ENCODE measurements around the gene AMIGO1. TPM values are rescaled to one million over a fixed set of nuclear protein-coding genes. Genes with fewer than 3 reads are reported as not detected.

Gene AMIGO1
- total and polyA plus RNA-seq, 2 of the 8 experiments (the other 6 are each of a cell fraction or from before 2014, with no cell fraction given), result 1.5 to 2.7 TPM

DNA sequence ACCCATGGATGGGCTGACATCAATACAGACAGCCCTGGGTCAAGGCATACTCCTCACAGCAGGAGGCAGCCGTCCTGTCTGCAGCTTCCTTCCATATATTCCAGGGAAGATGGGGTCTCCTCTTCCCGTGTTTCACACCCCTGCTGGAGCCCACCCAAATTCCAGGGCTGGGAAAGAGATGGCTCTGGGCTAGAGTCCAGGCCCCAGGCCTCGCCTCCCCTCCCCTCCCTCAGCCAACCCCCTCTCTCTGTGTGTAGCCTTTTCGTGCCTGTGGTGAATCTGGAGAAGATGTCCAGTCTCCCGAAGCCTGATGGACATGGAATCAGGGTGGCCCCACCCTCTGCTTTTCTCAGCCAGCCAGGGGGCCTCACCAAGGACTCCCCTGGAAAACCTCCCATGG is 22.3 kb downstream of the AMIGO1 start (continued):
- TF ChIP-seq, protein P1, sequence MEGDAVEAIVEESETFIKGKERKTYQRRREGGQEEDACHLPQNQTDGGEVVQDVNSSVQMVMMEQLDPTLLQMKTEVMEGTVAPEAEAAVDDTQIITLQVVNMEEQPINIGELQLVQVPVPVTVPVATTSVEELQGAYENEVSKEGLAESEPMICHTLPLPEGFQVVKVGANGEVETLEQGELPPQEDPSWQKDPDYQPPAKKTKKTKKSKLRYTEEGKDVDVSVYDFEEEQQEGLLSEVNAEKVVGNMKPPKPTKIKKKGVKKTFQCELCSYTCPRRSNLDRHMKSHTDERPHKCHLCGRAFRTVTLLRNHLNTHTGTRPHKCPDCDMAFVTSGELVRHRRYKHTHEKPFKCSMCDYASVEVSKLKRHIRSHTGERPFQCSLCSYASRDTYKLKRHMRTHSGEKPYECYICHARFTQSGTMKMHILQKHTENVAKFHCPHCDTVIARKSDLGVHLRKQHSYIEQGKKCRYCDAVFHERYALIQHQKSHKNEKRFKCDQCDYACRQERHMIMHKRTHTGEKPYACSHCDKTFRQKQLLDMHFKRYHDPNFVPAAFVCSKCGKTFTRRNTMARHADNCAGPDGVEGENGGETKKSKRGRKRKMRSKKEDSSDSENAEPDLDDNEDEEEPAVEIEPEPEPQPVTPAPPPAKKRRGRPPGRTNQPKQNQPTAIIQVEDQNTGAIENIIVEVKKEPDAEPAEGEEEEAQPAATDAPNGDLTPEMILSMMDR (IDR thresholded peaks at IDR 0.05; ENCODE audit: control extremely low read depth in 1 of 3, insufficient read depth in 1 of 3, low read depth in 1 of 3, low read length in 3 of 3), result no peak
- TF ChIP-seq SP1 (IDR thresholded peaks at IDR 0.05; ENCODE audit: low read depth, low read length) (no peak), RBBP5 (IDR thresholded peaks at IDR 0.05; ENCODE audit: borderline replicate concordance, low read depth, low read length) (no peak), BACH1 (IDR thresholded peaks at IDR 0.05; ENCODE audit: low read length) (no peak), CHD2 (IDR thresholded peaks at IDR 0.05; ENCODE audit: low read length) (no peak), MAFK (IDR thresholded peaks at IDR 0.05; ENCODE audit: low read depth, low read length) (no peak), TCF12 (IDR thresholded peaks at IDR 0.05; ENCODE audit: low read depth, low read length) (no peak), BRCA1 (IDR thresholded peaks at IDR 0.05; ENCODE audit: low read depth, low read length) (no peak), BCL11A (IDR thresholded peaks at IDR 0.05; ENCODE audit: low read depth in 2 of 2, low read length in 2 of 2) (no peak)
